Jurkat, Clone E6-1 (cell line): ENCODE measurements around the gene POLN.

Experiments
- DNase-seq: peaks from one replicate; pipeline ENCODE4 v3.0.0-alpha.2; 2011; ENCODE audit warnings: low read depth, low spot score
- H3K4me3 ChIP-seq: 2 replicates; pipeline ENCODE4 v1.5.1; 2011; ENCODE audit warnings: mild to moderate bottlenecking, low read length, control low read depth, moderate library complexity

The POLN gene

DNA sequence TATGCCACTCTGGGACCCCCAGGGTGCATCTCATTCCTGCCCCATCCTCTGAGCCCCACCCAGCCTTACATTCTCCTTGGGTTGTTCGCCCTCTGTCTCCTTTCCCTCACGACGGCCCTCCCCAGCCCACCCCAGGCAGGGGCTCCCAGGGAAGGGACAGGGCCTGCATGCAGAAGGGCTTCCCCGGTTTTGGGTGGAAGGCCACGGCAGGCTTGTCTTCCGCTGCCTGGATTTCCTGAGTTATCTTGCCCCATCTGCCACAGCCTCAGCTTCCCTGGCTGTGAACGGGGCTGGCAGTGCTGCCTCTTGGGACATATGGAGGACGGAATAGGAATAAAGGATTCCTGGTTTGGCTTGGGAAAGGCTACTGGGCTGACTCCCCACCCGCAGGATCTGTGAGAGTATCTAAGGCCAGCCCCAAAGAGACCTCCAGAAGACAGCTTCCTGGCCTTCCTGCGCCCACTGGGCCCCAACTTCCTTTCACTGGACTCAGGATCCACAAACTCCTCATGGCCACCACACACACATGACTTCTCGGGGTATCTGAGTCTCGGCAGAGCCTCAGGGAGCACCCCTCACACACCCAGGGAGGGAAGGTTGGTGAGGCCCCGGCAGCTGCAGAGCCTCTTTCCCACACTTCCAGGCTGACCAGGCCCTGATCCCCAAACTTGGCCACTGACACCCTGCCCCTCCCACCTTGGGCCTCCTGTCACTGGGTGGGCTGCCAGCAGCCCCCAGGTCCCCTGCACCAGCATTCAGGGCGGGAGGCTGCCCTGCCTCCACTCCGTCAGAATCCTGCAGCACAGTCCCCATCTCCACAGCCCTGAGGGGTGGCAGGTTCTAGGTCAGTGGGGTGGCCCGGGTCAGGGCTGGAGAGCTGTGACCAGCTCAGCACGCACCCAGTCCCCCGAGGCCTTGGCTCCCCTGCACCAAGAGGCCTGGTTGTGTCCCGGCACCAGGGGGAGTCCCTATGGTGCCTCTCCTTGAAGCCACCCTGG, 23.5 kb upstream of the POLN start:
- no peak for DNase-seq
- no peak overlapping the region for H3K4me3 ChIP-seq

DNA sequence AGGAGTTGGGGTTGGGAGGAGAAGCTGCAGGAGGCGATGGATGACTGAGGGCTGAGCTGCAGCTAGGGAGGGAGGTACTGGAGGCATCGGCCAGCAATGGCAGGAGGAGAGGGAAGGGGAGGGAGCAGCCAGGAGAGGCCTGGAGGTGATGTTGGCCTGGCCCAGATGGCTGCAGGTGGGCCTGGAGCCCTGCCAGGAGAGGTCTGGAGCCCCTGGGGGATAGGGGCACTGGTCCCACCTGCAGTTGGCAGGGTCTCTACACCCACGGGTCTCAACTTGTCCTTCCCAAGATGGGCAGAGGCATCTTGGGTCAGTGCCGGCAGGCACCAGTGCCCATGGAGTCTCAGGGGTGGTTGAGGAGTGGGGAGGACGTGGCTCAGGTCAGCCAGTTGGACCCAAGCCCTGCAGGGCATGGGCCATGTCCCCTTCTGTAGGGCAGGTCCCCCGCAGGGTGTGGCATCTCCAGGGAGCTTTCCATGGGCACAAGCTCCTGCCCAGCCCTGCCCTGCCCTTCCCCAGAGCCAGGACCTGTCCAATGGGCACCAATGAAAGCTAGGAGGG, 22.6 kb upstream of the POLN start:
- H3K4me3 ChIP-seq = no peak overlapping the region
- DNase-seq = no peak

- DNase-seq = no peak
- H3K4me3 ChIP-seq = no peak overlapping the region
Measured at GRCh38 chr4:2263926-2264321, 22.0 kb upstream of the POLN start.

- DNase-seq = no peak
- H3K4me3 ChIP-seq = peak overlapping the region; percentile 69
Measured at GRCh38 chr4:2262944-2263250, 21.0 kb upstream of the POLN start.

GRCh38 chr4:2262145-2262943, 20.4 kb upstream of the POLN start:
- peak overlapping the region; percentile 69 for H3K4me3 ChIP-seq
- DNase-seq = peak; percentile 99

DNA sequence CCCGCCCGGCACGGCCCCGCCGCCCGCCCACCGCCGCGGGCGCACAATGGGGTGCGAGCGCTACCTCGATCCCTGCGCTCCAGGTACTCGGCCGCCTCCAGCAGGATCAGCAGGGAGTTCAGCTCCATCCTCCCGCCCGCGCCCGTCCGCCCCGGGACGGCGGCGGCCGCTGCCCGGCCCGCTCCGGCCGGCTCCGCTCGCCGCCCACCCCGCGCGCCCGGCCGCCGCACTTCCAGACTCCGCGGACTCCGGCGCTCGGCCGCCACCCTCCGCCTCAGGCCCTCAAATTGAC, 19.9 kb upstream of the POLN start, which contains the start of gene MXD4:
TSS of gene MXD4 (minus strand) at position 257 of the 292 bp plus-strand sequence. CDS start at position 128, 129 bp downstream.
- DNase-seq = no peak
- H3K4me3 ChIP-seq = peak within 1 kb of the TSS; percentile 69

DNA sequence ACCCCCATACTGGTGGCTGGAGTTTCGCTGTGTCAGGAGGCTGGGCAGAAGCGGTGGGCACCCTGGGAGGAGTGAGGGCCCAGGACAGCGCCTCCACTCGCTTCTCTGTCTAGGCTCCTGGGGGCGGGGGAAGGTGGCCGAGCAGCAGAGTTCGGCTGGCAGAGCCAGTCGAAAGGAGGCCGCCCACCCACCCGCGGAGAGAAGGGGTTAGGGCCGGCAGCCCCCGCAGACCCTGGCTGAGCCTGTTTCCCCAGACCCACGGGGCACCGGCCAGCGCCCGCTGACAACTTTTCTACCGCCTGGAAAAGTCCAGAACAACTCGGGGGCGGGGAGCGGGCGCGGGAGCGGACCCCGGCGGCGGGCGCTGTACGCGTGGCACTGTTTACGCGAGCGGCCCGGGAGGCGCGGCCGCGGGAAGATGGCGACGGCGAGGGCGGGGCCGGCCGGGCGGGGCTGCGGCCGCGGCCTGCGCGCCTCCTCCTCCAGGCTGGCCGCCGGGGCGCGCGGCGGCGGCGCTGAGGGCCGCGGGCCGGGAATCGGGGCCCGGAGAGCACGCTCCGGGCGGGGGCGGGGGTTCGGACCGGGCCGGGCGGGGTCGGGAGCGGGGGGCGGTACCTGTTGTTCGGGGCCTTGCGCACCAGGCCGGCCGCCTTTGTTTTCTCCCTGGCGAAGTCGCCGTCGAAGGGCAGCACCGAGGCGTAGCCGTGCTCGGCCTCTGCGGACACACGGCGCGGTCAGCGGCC, 19.4 kb upstream of the POLN start:
- no peak for DNase-seq

GRCh38 chr4:2260344-2261109, 18.6 kb upstream of the POLN start:
- H3K4me3 ChIP-seq = peak overlapping the region; percentile 61
- no peak for DNase-seq

More for the DNA sequence above, 19.4 kb upstream of the POLN start:
- peak overlapping the region; percentile 61 for H3K4me3 ChIP-seq

GRCh38 chr4:2259541-2260343, 17.8 kb upstream of the POLN start:
- H3K4me3 ChIP-seq = no peak overlapping the region

DNA sequence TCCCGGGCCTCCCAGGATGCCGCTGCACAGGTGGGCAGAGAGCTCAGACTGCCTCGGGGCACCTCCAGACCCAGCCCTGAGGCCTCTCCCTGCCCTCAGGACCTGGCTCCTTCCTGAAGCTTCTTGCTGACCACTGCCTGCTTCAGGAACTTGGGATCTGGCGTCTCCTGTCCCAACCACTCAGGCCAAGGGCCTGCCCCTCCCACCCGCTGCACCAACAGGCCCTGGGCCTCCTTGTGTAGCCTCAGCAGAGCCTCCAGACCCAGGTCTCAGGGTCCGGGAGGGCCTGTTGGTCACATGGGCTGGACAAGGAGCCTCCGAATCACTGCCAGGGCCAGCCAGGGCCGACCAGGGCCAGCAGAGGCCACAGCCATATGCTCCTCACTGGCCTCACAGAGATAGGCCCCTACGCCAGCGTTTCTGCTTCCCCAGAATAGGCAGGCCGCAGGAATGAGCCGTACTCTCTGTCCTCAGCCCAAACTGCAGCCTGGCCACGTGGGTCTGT, 17.2 kb upstream of the POLN start:
- no peak overlapping the region for H3K4me3 ChIP-seq
- DNase-seq = no peak

More at GRCh38 chr4:2259541-2260343, 17.8 kb upstream of the POLN start:
- DNase-seq = no peak

DNA sequence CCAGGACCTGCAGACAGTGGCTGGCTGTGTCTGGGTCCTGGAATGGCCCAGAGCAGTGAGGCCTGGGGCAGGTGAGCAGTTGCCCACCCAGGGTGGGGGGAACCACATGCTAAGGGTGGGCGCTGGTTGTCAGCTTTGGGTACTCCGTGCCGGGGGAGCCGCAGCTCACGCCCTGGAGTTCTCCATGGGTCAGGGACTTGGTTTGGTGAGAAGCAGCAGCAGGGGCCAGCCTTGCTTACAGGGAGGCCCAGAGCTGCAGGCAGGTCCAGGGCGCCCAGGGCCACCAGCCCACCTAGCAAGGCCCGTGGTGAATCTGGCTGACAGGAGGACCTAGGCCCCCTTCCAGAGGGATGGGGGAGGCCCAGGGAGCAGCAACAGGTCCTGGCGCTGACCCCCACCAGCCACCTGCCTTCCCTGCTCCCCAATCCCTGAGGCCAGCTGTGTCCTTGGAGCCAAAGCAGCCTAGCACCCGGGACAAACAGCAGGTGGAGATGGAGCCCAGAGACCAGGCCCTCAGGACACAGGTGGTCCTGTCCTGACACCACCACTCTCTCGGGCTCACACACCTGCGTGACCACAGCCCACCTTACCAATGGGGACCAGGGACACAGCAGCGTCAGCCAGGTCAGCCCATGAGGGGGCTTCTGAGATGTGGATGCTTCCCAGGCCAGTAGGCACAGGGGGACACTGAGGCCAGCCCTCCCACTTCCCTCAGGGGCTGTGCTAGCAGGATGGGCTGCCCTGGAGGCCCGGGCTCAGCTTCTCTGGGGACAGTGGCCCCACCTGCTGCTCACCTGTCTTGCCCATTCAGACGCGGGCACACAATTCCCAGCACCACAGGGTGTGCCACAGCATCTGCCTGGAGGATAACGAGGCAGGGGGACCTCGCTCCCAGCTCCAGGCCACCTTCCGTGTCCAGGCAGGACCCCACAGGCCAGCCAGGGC, 16.4 kb upstream of the POLN start:
- DNase-seq = no peak

DNA sequence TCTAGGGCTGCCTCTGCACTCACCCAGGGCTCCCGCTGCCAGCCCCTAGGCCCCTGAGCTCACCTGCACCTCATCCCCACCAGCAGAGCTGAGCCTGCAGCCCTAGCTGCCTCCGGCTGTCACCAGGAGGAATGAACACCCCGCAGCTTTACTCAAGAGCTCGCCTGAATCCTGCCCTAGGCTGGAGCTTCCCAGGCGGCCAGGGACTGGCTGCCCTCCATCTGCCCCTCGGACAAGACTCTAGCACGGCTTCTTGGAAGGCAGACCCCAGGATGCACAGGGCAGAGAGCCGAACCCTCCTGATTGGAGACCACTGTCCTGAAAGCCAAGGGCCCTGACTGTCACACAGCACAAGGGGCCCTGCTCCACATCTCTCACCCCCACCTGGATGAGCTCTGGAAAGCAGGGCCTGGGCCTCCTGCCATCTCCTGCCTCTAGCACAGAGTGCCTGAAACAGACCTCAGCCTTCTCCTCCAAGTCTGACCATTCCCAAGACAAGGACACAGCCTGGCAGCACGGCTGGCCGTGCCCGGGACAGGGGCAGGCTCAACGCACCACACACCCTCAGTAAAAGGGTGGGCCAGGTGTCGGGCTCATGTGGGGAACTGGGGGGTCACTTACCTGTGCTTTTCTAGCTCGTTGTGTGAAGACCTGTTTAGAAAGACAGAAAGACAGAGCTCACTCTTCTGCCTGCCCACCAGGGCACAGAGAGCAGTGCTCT, 15.6 kb upstream of the POLN start:
- no peak overlapping the region for H3K4me3 ChIP-seq
- no peak for DNase-seq

More for the DNA sequence above, 16.4 kb upstream of the POLN start:
- no peak overlapping the region for H3K4me3 ChIP-seq

GRCh38 chr4:2256781-2257191, 14.9 kb upstream of the POLN start:
- H3K4me3 ChIP-seq = no peak overlapping the region
- no peak for DNase-seq

- H3K4me3 ChIP-seq = no peak overlapping the region
- DNase-seq = no peak
Measured at GRCh38 chr4:2256156-2256731, 14.3 kb upstream of the POLN start.

DNA sequence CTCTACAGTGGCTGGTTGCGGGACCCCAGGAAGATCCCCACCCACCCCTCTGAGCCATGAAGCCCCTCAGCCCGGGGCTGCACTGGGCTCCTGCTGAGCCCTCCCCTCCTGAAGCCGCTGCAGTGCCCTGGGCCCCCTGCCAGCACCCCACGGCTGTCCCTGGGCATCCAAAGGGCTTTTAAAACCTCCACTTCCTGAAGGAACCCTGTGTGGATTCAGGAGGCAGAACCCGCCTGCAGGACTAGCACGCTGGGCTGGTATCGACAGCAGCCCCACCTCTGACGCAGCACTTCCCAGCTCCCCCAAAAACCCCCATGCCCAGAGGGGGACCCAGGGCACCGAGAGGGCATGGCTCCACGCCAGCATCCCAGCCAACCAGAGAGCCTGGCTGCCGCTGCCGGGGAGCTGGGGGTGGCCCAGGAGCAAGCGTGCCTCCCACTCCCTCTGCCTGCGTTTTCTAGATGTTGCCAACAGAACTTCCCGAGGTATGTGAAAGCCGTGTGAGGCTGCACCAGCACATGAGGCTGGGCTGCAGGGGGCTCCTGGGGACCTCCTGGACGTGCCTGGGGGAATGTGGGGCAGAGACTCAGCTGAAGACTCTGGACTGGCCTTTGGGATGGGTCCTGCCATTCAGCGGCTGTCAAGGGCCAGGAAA, 13.7 kb upstream of the POLN start:
- H3K4me3 ChIP-seq = no peak overlapping the region
- no peak for DNase-seq
